HG03196 (cell line): Measurements from ENCODE around the gene EXOC4.

Experiments used
- ATAC-seq: cut with Tn5 transposase; IDR thresholded peaks from one replicate; pipeline ENCODE4 v1.9.1; 2021; ENCODE audit not compliant: unreplicated experiment

The EXOC4 gene

GRCh38 chr7:133697585-133697984, 444.7 kb downstream of the EXOC4 start:
- no peak for ATAC-seq

DNA sequence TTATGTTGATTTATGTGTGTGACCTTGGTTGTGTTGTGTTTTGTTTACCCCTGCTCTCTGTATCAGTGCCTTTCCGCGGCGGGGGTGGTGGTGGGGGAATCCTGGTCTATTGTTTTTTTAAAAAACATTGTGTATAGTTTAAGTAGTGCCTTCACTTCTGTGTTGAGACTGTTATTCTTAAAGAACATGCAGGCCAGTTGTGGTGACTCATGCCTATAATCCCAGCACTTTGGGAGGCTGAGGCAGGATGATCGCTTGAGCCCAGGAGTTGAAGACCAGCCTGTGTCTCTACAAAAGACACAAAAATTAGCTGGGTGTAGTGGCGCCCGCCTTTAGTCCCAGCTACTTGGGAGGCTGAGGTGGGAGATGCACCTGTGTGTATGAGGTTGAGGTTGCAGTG, 445.2 kb downstream of the EXOC4 start:
- ATAC-seq: no peak

DNA sequence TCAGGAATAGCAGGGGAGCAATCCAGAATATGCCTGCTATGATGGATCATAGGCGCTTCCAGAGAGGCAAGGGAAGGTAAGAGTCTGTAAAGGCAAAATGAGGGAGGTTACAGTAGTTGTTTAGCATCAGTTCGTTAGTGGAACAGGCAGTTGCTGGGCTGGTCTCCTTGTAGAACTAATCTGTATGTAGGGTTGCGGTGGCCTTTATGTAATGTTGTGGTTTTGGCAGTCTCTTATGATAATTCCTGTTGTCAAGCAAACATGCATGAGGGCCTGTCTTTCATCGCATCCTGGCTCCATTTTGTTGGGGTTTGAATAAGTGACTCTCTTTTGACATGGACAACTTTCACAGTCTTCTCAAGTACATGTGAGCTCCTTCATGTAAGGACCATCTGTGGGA, 446.5 kb downstream of the EXOC4 start:
- ATAC-seq: no peak

DNA sequence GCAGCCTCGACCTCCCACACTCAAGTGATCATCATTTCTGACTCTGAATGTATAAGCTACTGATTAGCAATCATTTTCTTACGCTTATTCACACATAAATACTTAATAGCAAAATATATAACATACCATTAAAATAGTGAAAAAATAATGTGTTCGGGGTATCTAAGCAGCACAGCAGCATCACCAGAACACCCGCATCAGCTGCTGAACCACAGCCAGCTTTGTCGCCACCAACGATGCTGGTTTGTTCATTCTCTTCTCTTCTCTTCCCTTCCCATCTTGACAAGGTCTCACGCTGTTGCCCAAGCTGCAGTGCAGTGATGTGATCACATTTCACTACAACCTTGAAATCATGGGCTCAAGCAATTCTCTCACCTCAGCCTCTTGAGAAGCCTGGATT, 449.2 kb downstream of the EXOC4 start:
- no peak for ATAC-seq

DNA sequence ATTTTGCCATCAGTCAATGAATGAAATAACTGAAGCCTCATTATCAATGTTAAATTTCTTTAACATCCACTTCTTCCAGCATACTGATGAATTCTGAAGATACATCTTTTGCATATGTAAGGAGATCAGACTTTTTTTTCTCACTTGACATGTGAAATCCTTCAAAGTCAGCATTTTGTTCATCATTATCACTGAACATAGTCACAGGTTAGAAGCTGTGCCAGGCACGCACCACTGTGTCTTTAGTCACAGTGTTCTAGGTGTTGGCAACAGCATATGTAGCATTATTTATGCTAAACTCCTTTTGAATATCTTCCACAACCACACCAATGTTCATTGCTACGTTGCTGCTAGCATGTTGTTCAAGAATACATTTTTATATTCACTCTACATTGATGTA, 450.1 kb downstream of the EXOC4 start:
- ATAC-seq: no peak

GRCh38 chr7:133703547-133703946, 450.7 kb downstream of the EXOC4 start:
- ATAC-seq: no peak

DNA sequence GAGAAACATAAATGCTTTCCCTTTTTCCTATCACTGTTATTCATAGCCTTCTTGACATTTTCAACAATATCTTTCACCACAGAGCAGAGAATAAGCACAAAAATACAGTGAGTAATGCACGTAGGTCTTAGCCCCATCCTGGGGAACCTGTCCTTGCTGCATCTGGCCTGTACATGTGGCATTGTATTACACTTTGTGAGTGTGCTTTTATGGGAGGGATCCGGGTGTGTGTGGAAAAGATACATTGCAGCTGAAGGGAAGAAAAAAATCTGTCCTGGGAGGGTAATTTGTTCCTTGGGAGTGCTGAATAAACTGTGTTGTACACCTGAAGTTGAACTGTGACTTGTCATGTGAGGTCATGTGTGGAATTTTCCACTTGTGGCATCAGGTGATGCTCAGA, 451.6 kb downstream of the EXOC4 start:
- ATAC-seq: no peak

DNA sequence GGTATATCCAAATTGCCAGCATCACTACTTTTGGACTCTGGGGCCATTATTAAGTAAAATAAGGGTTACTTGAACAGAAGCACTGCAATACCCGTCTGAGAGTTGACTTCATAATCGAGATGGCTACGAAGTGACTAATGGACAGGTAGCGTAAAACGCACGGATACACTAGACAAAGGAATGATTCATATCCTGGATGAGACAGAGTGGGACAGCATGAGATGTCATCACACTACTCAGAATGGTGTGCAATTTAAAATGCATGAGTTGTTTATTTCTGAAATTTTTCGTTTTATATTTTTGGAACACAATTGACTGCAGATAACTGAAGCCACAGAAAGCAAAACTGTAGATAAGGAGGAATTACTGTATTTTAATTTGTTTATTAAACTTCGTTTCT, 452.7 kb downstream of the EXOC4 start:
- ATAC-seq: no peak

DNA sequence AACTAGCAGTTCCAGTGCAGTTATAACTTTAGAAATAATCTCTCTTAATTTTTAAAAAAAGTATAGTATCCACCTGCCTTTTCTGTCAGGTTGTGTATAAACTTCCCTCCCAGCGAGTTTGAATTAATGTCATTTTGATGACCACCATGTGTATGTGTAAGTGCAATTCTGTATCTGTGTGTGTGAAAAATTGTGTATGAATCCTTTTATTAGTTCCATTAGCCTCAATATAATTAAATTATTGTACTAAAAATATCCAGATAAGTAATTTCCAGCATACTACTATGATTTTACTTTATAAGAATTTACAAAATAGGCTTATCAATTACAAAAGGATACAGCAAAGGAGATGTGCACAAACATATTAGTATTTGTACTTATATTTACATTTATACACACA, 453.1 kb downstream of the EXOC4 start:
- no peak for ATAC-seq

GRCh38 chr7:133709036-133709880, 456.4 kb downstream of the EXOC4 start:
- ATAC-seq: no peak

DNA sequence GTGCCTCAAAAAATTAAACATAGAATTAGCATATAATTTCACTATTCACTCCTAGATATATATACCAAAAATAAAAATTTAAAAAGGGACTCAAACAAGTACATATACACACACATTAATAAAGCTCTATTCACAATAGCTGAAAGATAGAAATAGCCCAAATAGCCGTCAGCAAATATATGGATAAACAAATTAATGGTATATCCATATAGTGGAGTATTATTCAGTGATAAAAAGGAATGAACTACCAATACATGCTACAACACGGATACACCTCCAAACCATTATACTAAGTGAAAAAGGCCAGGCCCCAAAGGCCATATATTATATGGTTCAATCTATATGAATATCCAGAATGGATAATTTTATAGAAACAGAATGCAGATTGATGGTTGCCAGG, 459.7 kb downstream of the EXOC4 start:
- ATAC-seq: no peak

- no peak for ATAC-seq
These were observed 461.8 kb downstream of the EXOC4 start for GRCh38 chr7:133714654-133715053.

DNA sequence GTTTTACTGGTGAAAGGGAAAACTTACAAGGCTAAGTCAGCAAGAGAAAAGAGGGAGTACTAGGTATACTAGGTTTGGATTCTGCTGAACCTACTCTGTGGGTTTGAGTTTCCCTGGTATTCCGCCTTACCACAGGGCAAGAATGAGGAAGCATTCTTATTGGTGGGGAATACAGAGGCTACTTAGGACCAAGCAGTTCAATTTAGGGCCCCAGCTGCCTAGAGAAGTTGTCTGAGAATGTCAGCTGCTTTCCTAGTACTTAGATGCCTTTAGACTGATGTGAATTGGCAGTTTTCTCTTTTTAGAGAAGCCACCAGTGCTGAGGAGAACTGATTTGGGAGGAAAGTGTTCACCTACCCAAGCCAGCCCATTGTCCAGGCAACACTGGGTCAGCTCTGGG, 465.3 kb downstream of the EXOC4 start:
- ATAC-seq: no peak

DNA sequence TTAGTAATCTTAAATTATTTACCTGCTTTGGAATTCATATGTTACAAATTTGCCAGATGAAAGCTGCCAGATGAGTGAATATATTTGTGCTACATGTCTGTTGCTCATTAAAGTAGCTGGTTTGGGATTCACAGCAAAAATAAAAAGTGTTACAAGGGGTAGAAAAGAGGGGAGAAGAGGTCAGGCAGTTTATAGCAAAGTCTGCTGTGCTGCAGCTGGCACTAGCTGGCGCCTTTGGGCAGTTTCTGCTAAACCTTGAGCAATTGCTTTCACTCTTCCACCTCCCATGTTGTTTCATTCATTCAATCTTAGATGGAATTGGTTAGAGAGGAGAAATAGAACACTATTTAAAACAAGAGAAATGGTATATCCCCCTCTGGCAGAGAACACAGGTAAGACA, 470.2 kb downstream of the EXOC4 start:
- ATAC-seq: no peak

DNA sequence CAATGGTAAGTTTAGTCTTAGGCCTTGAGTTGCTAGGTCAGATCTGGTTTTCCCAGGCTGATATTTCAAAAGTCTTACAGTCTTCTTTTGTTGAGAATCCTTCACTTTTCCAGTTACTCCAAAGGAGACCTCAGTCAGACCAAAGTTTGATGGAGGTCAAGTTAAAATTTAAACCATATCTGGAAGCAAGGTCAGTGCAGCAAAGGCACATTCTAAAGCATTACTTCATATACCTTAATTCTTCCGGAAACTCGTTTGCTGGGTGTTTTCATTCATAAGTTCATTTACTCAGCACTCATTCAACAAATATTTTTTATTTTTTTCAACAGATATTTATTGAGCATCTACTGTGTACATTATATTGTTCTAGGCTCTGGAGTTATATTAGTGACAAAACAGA, 471.3 kb downstream of the EXOC4 start:
- no peak for ATAC-seq

DNA sequence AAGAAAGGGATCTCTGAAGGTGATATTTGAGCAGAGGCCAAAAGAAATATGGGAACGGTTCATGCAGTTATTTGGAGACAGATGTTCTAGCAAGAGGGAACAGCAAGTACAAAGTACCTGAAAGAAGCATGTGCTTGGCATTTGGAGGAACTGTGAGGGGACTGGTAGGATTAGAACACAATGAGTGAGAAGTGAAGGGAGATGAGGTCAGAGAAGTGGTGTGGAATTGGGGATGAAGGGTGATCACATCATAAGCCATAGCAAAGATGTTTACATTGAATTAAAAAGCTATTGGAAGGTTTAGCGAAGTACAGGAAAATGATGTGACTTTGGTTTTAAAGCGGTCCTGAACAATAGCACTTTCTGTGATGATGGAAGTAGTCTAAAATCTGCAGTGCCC, 471.8 kb downstream of the EXOC4 start:
- no peak for ATAC-seq

- ATAC-seq: no peak
These were observed 474.8 kb downstream of the EXOC4 start for GRCh38 chr7:133727476-133728214.

DNA sequence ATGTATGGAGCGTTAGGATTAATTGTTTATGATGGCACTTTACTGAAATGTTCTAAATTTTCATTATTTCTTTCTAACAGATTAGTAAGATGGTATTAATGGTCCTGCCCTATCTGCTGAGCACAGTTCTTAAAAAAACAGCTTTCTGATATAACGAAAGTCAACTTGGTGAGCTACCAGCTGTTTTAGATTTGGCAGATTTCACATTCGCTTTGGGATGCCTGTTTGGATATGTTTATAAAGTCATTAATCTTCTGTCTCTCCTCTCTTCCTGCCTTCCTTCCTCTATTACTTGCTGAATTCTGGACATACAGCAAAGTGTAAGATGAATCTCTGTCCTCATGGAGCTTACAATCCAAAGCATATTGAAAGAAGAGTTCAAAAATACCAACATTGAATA, 477.5 kb downstream of the EXOC4 start:
- no peak for ATAC-seq

- no peak for ATAC-seq
These were observed 480.5 kb downstream of the EXOC4 start for GRCh38 chr7:133733401-133733800.

DNA sequence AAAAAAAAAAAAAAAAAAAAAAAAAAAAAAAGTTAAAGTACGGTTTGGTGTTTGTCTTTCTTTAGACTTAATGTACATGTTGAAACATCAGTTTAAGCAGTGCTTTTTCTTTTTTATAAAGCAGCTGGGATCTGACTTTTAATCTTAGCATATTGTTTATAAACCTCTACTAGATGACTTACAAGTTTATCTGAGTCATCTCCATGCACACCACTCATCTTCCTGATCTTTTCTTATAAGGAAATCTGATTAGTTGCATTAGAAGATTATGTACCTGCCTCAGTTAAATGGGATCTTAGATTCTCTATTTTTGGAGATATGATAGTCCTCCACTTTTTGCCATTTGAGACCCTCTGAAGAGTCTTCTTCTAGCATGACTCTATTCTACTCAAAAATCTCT, 482.3 kb downstream of the EXOC4 start:
- no peak for ATAC-seq

- ATAC-seq: no peak
These were observed 486.9 kb downstream of the EXOC4 start for GRCh38 chr7:133739817-133740216.

DNA sequence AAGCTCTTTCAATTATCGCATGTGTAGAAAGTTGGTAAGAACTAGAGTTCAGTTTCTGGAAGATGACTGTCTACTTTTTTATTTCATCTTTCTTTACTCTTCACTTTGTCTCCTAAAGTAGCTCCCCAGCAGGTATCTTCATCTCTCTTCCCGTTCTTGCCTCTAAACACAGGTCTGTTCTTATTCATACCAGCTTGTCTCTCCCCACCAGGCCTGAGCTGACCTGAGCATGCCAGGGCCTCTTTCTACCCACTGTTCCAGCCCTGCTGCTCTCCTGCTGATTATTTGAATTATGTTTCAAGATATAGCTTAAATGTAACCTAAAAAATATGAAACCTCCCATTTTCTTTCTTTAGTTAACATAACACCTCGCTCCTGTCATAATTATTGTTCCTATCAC, 488.2 kb downstream of the EXOC4 start:
- no peak for ATAC-seq

- no peak for ATAC-seq
These were observed 488.8 kb downstream of the EXOC4 start for GRCh38 chr7:133741703-133742102.
